Vagina (tissue), 2 donors: ENCODE results near the gene SCCPDH.
"Not testable (repeated sequence)": the region's sequence is repeated elsewhere in the genome, so short reads cannot be mapped to it uniquely, and the experiment has no call there.

ENCODE experiments used
- CTCF ChIP-seq, 3 experiments: fragments of 450-650 bp in 2 of 3; fragments of 200-600 bp in 1 of 3; sonication (generic) in 1 of 3; IDR thresholded peaks; one replicate each; pipeline ENCODE4 v1.5.1; 2017 to 2019; ENCODE audit warnings: antibody characterized with exemption in 3 of 3, mild to moderate bottlenecking in 2 of 3, moderate library complexity in 2 of 3
- POLR2AphosphoS5 ChIP-seq, 2 donors: sonication (generic); formaldehyde crosslinking; IDR thresholded peaks; one replicate each; pipeline ENCODE4 v1.9.0; 2017; ENCODE audit warnings: antibody characterized with exemption in 2 of 2, mild to moderate bottlenecking in 2 of 2, low read depth in 1 of 2; ENCODE audit not compliant: insufficient read depth in 1 of 2

GRCh38 chr1:246813325-246813724 is 89.1 kb downstream of the SCCPDH start:
- not testable (repeated sequence) for TF ChIP-seq POLR2AphosphoS5 (IDR thresholded peaks at IDR 0.05; ENCODE audit: insufficient read depth in 1 of 2, low read depth in 1 of 2); CTCF (IDR thresholded peaks at IDR 0.05)
